AG09309 (cell line): Measurements from ENCODE around the gene C2orf42.
"Not testable (repeated sequence)": the region's sequence is repeated elsewhere in the genome, so short reads cannot be mapped to it uniquely, and the experiment has no call there.

Experiments
- DNase-seq: peaks from one replicate; pipeline ENCODE4 v3.0.0-alpha.2; 2010; ENCODE audit warnings: low read depth
- H3K4me3 ChIP-seq: 2 replicates; pipeline ENCODE4 v1.5.1; 2011; ENCODE audit warnings: mild to moderate bottlenecking, low read depth, low read length, moderate library complexity; ENCODE audit not compliant: control insufficient read depth
- CTCF ChIP-seq: IDR thresholded peaks from 2 replicates; pipeline ENCODE4 v1.5.1; 2011; ENCODE audit warnings: mild to moderate bottlenecking, low read depth, low read length, inconsistent platforms; ENCODE audit not compliant: insufficient read depth, control insufficient read depth; ENCODE audit errors: missing control alignments

Gene C2orf42

DNA sequence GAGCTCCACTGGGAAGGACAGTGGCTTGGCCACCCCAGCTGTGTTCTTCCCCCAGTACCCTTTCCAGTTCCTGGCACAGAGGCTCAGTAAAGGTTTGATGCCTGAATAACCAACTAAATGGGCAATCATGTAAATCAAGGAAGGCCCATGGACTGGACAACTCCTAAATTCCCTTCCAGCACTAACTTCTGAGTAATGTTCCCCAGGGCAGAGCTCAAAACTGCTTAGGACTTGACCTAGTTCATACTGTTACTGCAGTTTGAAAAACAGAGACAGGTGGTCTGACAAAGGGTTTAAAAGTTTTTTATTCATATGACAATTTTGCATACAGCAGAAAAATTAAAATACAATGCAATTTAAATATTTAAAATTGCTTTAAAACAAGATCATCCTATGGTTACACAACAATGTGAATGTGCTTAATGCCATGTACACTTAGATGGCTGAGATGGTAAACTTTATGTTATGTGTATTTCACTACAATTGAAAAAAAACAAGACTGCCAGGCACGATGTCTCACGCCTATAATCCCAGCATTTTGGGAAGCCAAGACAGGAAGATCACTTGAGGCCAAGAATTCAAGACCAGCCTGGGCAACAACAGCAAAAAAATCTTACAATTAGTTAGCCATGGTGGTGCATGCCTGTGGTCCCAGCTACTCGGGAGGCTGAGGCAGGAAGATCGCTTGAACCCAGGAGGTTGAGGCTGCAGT lies 77.3 kb downstream of the C2orf42 start:
- no peak overlapping the region for H3K4me3 ChIP-seq
- no peak for TF ChIP-seq CTCF
- DNase-seq, result no peak

DNA sequence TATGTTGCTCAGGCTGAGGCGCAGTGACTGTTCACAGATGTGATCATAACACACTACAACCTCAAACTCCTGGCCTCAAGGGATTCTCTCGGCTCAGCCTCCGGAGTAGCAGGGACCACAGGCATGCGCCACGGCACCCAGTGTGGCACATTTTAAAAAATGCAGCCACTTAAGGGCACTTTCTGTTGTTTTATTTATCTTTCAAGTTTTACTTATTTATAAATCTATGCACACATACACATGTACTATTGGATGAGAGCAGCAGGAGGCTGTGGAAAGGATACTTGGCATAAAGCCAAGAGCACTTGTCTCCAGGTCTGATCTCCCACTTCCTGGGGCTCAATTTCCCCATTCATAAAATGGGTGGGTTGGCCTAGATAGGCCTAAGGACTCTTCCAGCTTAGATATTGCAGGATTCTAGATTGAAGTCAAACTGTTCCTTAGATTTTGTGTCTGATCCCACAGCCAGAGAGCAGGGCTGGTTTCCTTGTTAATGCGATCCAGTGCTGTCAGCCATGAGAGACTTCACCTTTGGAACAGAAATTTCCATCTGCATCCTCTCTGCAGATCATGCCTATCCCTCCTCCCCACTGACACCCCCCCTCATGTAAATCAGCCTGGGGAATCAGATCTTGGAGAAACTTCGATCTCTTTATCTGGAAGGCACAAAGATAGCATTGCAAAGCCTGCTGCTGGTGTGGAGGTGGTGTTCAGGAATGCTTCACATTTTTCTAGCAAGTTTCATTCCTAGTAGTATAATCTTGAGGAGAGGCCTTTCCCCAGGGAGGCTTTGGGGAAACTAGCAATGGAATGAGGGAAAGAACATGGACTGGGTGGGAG lies 78.8 kb downstream of the C2orf42 start:
- no peak for DNase-seq
- TF ChIP-seq CTCF, result no peak

GRCh38 chr2:70110397-70110796 lies 80.4 kb downstream of the C2orf42 start:
- not testable (repeated sequence) for H3K4me3 ChIP-seq, DNase-seq

More for the DNA sequence above, 78.8 kb downstream of the C2orf42 start:
- H3K4me3 ChIP-seq, result no peak overlapping the region

DNA sequence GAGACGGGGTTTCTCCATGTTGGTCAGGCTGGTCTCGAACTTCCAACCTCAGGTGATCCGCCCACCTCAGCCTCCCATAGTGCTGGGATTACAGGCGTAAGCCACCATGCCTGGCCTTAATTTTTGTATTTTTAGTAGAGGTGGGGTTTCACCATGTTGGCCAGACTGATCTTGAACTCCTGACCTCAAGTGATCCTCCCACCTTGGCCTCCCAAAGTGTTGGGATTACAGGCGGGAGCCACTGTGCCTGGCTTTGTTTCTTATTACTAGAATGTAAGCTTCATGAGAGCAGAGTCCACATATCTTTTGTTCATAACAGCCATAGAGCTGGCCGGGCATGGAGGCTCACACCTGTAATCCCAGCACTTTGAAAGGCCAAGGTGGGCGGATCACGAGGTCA lies 84.7 kb downstream of the C2orf42 start:
- H3K4me3 ChIP-seq, DNase-seq: not testable (repeated sequence)

DNA sequence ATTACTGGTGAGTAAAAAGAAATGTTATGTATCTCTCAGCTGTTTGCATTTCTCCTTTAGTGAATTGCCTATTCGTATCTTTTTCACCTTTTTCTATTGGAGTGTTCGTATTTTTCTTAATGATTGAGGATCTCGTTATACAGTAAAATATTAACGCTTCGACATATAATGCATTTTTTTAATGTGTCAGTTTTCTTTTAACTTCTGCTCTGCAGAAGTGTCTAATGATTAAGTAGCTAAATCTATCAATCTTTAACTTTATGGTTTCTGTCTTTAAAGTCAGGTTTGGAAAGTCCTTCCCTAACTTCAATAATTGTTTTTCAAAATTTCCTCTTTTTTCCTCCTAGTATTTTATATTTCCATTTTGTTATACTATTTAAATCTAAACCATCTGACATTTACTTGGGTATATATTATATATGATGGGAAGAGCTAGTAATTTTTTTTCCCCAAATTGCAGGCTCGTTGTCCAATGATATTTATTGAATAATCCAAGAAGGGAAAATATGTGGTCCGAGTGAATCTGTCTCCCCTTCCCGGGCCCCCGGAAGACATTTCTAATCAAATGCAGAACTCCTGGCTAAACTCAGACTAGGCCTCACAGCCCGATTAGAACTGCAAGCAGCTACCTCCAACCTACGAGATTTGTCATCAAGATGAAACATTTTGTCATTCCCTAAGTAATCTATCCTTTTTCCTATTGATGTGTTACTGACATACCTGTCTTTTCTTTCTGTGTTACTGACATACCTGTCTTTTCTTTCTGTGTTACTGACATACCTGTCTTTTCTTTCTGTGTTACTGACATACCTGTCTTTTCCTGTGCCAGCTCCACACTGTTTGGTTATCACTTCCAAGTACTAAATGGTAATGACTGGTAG lies 86.3 kb downstream of the C2orf42 start:
- no peak for TF ChIP-seq CTCF
- DNase-seq, result no peak
- H3K4me3 ChIP-seq, result no peak overlapping the region

- TF ChIP-seq CTCF, result no peak
- no peak overlapping the region for H3K4me3 ChIP-seq
- DNase-seq, result no peak
These were observed 87.2 kb downstream of the C2orf42 start for GRCh38 chr2:70103531-70104061.

GRCh38 chr2:70102323-70102905 lies 88.4 kb downstream of the C2orf42 start:
- not testable (repeated sequence) for H3K4me3 ChIP-seq, DNase-seq

- not testable (repeated sequence) for H3K4me3 ChIP-seq, DNase-seq
These were observed 89.1 kb downstream of the C2orf42 start for GRCh38 chr2:70101686-70102085.
